ENCODE data around the gene SOHLH2.

Gene SOHLH2

DNA sequence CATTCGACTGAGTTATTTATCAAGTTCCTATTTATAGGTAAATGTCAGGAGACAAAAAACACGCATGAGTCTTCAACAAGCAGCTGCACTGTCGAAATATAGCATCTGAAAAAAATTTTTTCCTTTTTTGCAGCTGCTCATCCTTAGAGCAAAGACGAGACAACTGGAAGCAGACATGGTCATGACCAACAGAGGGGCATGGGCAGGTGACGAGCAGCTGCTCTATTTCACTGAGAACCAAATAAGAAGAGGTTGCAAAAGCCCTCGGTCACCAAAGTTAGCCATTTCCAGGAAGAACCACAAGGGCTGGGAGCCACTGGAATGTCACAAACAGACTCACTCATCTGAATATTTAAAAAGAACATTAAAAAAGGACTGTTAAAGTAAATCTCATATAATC is 22.2 kb downstream of the SOHLH2 start:
- H3K4me3 ChIP-seq (ENCODE audit: low read depth, low read length) = no peak overlapping the region
- DNase-seq (ENCODE audit: low read depth) = peak; percentile 56

GRCh38 chr13:36190771-36191170 is 23.6 kb downstream of the SOHLH2 start:
- no peak overlapping the region for H3K4me3 ChIP-seq (ENCODE audit: low read depth, low read length)
- DNase-seq (ENCODE audit: low read depth) = no peak

GRCh38 chr13:36188441-36188840 is 25.9 kb downstream of the SOHLH2 start:
- no peak for DNase-seq (ENCODE audit: low read depth)
- no peak overlapping the region for H3K4me3 ChIP-seq (ENCODE audit: low read depth, low read length)

GRCh38 chr13:36183901-36184300 is 30.5 kb downstream of the SOHLH2 start:
- no peak for DNase-seq (ENCODE audit: low read depth)
- H3K4me3 ChIP-seq (ENCODE audit: low read depth, low read length) = no peak overlapping the region

- DNase-seq (ENCODE audit: low read depth) = no peak
- H3K4me3 ChIP-seq (ENCODE audit: low read depth, low read length) = no peak overlapping the region
Measured at GRCh38 chr13:36175621-36176020, 38.7 kb downstream of the SOHLH2 start.

DNA sequence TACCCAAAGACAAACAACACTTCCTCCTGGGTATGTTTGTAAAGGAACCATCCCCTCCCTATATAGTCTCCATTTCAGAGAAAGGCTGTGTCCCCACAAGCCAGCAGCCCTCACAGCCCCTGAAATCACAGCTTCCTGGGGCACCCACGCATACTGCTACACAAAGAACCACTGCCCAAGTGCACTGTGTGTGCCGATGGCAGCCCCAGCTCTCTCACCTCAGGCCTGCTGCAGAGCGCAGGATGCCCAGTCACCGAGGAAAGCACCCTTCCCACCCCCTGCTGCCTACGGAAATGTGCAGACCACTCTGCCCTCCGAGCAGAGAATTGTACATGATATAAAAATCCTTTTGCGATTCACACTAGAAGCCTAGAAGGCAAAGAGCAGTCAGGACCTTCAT is 39.4 kb downstream of the SOHLH2 start:
- no peak for DNase-seq (ENCODE audit: low read depth)
- H3K4me3 ChIP-seq (ENCODE audit: low read depth, low read length) = no peak overlapping the region

DNA sequence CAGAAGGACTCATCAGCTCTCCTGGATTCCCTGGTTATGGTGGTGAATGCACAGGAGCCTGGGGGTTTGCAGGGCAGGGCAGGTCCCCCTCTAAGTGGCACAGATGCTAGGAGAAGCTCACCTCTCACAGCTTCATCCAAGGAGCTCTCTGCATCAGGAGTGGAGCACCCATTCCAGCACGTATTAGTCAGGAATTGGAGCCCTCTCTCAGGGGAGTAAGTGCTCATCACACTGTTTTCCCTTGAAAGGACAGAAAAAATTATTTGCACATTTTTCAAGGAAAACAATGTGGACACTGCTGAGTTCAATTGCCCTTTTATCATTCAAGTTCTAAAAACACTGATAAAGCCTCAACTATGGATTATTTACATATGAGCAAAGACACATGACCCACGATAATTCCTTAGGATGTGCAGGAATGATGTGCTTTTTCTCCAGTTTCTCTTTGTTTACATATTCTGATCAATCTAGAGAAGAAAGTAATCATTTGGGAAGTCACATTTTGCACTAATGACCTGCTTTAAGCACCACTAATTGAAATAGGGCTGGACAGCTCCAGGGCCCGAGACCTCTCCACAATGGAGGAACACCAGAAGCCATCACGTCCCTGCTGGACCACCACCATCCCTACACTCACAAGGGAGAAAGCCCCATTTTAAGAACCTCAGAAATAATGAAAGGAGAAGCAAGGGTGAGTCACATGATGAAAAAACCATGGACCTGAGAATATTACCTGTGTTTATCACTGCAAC is 40.6 kb downstream of the SOHLH2 start:
- H3K4me3 ChIP-seq (ENCODE audit: low read depth, low read length) = no peak overlapping the region

GRCh38 chr13:36166046-36166445 is 48.3 kb downstream of the SOHLH2 start:
- H3K4me3 ChIP-seq (ENCODE audit: low read depth, low read length) = no peak overlapping the region
- peak; percentile 57 for DNase-seq (ENCODE audit: low read depth)

More for the DNA sequence above, 40.6 kb downstream of the SOHLH2 start:
- DNase-seq (ENCODE audit: low read depth) = no peak

GRCh38 chr13:36163809-36164308 is 50.5 kb downstream of the SOHLH2 start:
- peak; percentile 98 for DNase-seq (ENCODE audit: low read depth)

DNA sequence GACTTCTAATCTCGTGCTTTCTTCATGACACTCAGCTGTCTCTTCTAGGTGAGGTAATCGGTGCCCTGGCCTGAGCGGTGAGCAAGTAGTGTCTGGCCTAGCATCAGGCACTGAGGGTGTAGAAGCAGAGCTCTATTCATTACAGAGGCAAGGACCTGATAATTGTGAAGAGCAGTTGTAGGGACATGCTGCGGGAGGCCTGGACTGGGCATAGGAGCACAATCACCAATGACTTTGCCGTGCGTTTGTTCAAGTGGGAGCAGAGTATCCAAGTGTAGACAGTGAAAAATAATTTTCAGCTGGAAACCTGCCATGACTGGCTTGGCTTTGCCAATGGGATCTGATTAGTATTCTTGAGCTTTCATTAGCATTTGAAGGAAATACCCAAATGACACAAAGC is 51.1 kb downstream of the SOHLH2 start:
- DNase-seq (ENCODE audit: low read depth) = no peak
- H3K4me3 ChIP-seq (ENCODE audit: low read depth, low read length) = no peak overlapping the region

More at GRCh38 chr13:36163809-36164308, 50.5 kb downstream of the SOHLH2 start:
- H3K4me3 ChIP-seq (ENCODE audit: low read depth, low read length) = no peak overlapping the region

GRCh38 chr13:36160297-36160696 is 54.1 kb downstream of the SOHLH2 start:
- no peak overlapping the region for H3K4me3 ChIP-seq (ENCODE audit: low read depth, low read length)
- no peak for DNase-seq (ENCODE audit: low read depth)

DNA sequence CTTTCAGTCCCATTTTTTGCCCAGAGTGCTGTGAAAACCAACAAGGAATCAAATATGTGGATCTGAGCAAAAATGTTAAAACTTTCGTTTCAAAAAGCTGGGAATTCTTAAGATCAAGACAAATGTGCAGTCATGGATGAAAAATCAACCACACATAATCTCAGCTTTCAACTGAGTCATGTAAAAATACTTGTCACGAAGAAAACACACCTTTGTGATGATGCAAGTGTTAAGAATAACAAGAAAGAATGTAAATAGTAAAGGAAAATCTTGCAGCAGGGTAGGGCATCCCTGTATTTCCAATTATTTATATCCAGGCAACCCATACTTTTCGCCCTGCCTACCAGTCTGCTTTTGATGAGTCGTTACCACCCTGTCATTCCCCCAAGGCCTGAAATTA is 55.7 kb downstream of the SOHLH2 start:
- H3K4me3 ChIP-seq (ENCODE audit: low read depth, low read length) = no peak overlapping the region
- DNase-seq (ENCODE audit: low read depth) = peak; percentile 8

GRCh38 chr13:36157480-36157879 is 56.9 kb downstream of the SOHLH2 start:
- DNase-seq (ENCODE audit: low read depth) = peak; percentile 81

DNA sequence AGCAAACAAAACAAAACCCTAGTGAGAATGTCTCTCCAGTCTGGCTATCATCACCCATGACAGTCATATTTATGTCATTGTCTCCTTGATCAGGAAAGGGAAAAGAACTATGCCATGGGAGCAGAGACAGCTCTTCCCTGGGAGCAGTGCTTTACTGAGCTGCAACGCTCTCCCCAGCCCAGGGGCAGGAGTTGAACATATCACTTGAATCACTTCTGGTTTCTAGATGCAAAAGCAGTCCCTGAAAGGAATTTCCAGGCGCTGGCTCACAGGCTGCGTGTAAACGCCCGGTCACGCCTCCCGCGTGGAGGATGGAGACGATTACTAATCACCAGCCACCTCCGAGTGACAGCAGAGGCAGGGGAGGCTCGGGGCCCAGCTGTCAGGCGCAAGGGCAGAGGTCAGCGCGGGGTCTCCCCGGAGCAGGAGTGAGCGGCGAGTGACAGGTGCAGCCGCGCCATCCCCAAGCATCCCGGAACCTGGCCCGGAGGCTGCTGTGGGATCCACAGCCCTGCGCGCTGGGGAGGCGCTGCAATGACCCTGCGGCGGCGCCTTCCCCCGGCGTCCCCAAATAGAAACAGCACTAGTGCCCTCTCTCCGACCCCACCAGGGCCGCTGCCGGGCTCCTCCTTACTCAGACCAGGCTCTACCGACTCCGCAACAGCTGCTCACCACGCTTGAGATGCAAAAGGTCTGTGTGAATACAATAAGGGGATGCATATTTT is 59.6 kb downstream of the SOHLH2 start:
- DNase-seq (ENCODE audit: low read depth) = peak; percentile 43
- no peak overlapping the region for H3K4me3 ChIP-seq (ENCODE audit: low read depth, low read length)

More at GRCh38 chr13:36157480-36157879, 56.9 kb downstream of the SOHLH2 start:
- H3K4me3 ChIP-seq (ENCODE audit: low read depth, low read length) = no peak overlapping the region

DNA sequence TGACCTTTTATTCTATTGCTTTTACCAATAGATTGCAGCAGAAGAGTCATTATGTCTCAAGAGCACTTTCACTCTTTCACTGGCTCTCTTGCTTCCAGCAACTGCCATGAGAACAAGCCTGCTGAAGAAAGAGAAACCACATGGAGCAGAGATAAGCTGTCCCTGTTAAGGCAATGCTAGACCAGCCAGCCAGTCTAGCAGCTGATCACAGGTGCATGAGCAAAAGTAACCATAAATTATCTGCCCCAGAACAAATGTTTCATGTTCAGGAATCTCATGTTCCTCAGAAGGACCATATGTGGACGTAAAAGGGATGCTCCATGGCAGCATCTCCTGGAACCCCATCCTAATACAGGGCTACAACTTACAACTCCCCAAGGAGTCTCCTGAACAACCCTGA is 62.8 kb downstream of the SOHLH2 start:
- DNase-seq (ENCODE audit: low read depth) = no peak
- H3K4me3 ChIP-seq (ENCODE audit: low read depth, low read length) = no peak overlapping the region

DNA sequence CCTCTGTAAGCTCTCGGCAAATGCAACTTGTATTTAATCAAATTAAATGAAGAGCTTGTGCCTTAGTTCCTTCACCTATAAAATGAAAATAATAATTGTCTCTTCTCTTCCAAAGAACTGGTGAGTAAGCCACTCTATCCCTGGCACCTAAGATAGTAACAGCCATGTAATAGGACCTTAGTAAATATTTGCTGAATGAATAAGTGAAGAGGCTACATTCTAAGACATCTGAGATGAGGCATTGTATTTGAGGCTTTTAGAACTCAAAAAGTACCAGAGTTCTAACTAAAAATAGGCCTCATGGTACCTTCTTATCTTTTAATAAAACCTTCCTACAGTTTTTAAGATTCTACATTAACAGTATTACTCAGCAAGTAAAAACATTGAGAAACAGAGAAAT is 65.9 kb downstream of the SOHLH2 start:
- peak; percentile 28 for DNase-seq (ENCODE audit: low read depth)
- no peak overlapping the region for H3K4me3 ChIP-seq (ENCODE audit: low read depth, low read length)

DNA sequence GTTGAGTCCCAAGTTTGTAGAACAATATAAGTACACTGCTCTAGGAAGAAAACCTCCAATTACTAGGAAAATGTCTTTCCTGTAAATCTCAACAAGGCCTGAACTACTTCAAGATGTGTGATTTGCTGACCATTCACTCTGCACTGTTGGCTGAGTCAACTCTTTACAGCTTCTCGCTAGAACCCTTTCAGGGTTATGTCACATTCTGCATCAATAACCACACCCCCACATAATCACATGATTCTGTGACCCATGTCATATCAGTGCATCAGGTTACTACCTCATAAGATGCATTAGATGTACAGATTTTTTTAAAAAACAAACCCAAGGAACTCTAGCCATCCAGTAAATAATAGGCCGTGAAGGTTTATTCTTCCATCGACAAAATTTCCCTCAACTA is 67.0 kb downstream of the SOHLH2 start:
- DNase-seq (ENCODE audit: low read depth) = no peak
- H3K4me3 ChIP-seq (ENCODE audit: low read depth, low read length) = no peak overlapping the region

DNA sequence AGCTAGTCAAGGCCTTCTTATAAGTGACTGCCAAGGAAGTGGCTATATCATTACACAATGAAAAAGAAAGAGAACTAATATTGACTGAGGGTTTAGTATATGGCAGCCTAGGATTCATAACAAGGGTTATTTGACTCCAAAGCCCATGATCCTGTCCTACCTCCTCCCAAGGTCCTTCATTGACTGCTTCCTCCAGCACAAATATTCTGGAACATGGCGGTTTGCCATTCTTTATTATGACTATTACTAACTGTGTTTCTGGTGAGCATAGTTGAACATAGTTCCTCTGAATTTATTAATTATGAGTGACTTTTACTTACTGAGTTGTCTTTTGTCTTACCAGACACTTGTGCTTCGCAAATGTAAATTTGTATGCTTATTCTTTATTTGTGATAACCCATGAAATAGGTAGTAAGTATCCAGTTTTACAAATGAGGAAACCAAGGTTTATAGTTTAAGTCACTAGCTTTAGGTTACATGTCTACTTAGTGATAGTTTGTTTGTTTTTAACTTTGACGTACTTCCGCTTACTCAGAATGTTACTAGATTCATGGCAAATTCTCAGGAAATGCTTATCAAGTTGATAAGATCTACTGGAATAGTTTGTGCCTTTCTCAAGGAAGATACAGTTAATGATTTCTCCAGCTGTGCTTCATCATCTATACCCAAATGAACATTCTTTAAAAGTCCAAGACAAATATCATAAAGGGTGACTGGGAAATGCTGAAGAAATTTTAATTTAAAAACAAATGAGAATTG is 67.7 kb downstream of the SOHLH2 start:
- no peak overlapping the region for H3K4me3 ChIP-seq (ENCODE audit: low read depth, low read length)
- DNase-seq (ENCODE audit: low read depth) = no peak

GRCh38 chr13:36143738-36144137 is 70.6 kb downstream of the SOHLH2 start:
- DNase-seq (ENCODE audit: low read depth) = no peak
- no peak overlapping the region for H3K4me3 ChIP-seq (ENCODE audit: low read depth, low read length)

- DNase-seq (ENCODE audit: low read depth) = no peak
- no peak overlapping the region for H3K4me3 ChIP-seq (ENCODE audit: low read depth, low read length)
Measured at GRCh38 chr13:36142735-36143134, 71.6 kb downstream of the SOHLH2 start.

Data from skeletal muscle cell (primary cell).